HepG2 (cell line): ENCODE results near the gene CSN2. TPM values are rescaled to one million over a fixed set of nuclear protein-coding genes. Genes with fewer than 3 reads are reported as not detected.

Experiments used
- ATAC-seq: fragments of 200-7000 bp; cut with Tn5 transposase; 3 replicates; pipeline ENCODE4 v1.9.1; 2020; ENCODE audit warnings: mild to moderate bottlenecking, moderate library complexity
- BruUV-seq: library from RNA; stranded (reverse); fragments of 400-500 nt; replicated peaks from 2 replicates; lab custom pipeline; 2021; lab: Mats Ljungman, UMichigan
- CTCF ChIA-PET: fragments of 300-600 bp; formaldehyde crosslinking; extraction: SDS; loops from one replicate; lab custom pipeline; 2021; ENCODE audit warnings: low total read pairs, inconsistent platforms, low intra/inter-chr PET ratio; lab: Yijun Ruan, JAX
- POLR2A ChIA-PET: fragments of 350-600 bp; sonication (Branson Sonifier 250); formaldehyde crosslinking; loops from one replicate; lab custom pipeline; 2020; ENCODE audit warnings: antibody characterized with exemption, inconsistent platforms; lab: Yijun Ruan, JAX
- DNase-seq: peaks from one replicate; pipeline ENCODE4 v3.0.0-alpha.2; 2015; ENCODE audit warnings: low spot score
- FAIRE-seq: peaks from 3 replicates; lab custom pipeline; 2011; peaks lifted over from hg19 to GRCh38; lab: Jason Lieb, UNC
- H2AFZ ChIP-seq: one replicate; pipeline ENCODE4 v1.6.1; 2011; ENCODE audit warnings: low read length, inconsistent platforms
- H3K27ac ChIP-seq: fragments of 300-600 bp; 3 replicates; pipeline ENCODE4 v1.8.0; 2011; ENCODE audit warnings: mixed run types, mild to moderate bottlenecking, mixed read lengths, low read length, inconsistent platforms; ENCODE audit not compliant: insufficient read depth; ENCODE audit errors: extremely low read length
- H3K27me3 ChIP-seq, 2 experiments: fragments of 200-600 bp in 1 of 2; 2 replicates in 1 of 2; 3 replicates in 1 of 2; pipeline versions ENCODE4 v1.6.0 to v1.8.0; 2011; ENCODE audit warnings: low read length in 2 of 2, mild to moderate bottlenecking in 2 of 2, moderate library complexity in 2 of 2, inconsistent platforms in 1 of 2; ENCODE audit not compliant: insufficient read depth in 2 of 2, control insufficient read depth in 1 of 2
- H3K36me3 ChIP-seq, 2 experiments: fragments of 200-600 bp in 1 of 2; replicated peaks in 1 of 2; 2 replicates in 1 of 2; 3 replicates in 1 of 2; pipeline versions ENCODE4 v1.5.1 to v1.8.0; 2011; ENCODE audit warnings: low read length in 2 of 2, inconsistent platforms in 1 of 2; ENCODE audit not compliant: insufficient read depth in 2 of 2, control insufficient read depth in 1 of 2
- H3K4me1 ChIP-seq: 2 replicates; pipeline ENCODE4 v1.5.1; 2012; ENCODE audit warnings: low read length, inconsistent platforms; ENCODE audit not compliant: insufficient read depth
- H3K4me2 ChIP-seq: 2 replicates; pipeline ENCODE4 v1.6.0; 2011; ENCODE audit warnings: low read depth, low read length, inconsistent platforms
- H3K4me3 ChIP-seq, 3 experiments: fragments of 200-600 bp in 1 of 3; sonication (generic), shearing (Covaris generic) in 1 of 3; replicated peaks in 1 of 3; 2 replicates each; pipeline ENCODE4 v1.5.1; 2011 to 2016; ENCODE audit warnings: low read length in 3 of 3, inconsistent platforms in 2 of 3, low read depth in 2 of 3, mild to moderate bottlenecking in 2 of 3, control low read depth in 1 of 3, mixed read lengths in 1 of 3; ENCODE audit not compliant: insufficient read depth in 1 of 3
- H3K79me2 ChIP-seq: one replicate; pipeline ENCODE4 v1.6.1; 2011; ENCODE audit warnings: low read length, inconsistent platforms; ENCODE audit not compliant: insufficient read depth
- H3K9ac ChIP-seq: 2 replicates; pipeline ENCODE4 v1.6.0; 2011; ENCODE audit warnings: mild to moderate bottlenecking, low read depth, low read length, inconsistent platforms; ENCODE audit not compliant: insufficient read depth
- H3K9me3 ChIP-seq: 2 replicates; pipeline ENCODE4 v1.5.1; 2012; ENCODE audit warnings: mild to moderate bottlenecking, low read length
- H4K20me1 ChIP-seq: 2 replicates; pipeline ENCODE4 v1.6.0; 2011; ENCODE audit warnings: inconsistent platforms, mild to moderate bottlenecking, low read length, moderate library complexity; ENCODE audit not compliant: insufficient read depth
- ARID5B ChIP-seq: IDR thresholded peaks from 2 replicates; pipeline ENCODE4 v1.4.0; 2020; ENCODE audit warnings: mild to moderate bottlenecking, missing genetic modification reagents
- FOXJ3 ChIP-seq: sonication (generic); formaldehyde crosslinking; IDR thresholded peaks from 2 replicates; pipeline ENCODE4 v1.4.0; 2020; ENCODE audit warnings: missing genetic modification reagents, mild to moderate bottlenecking, borderline replicate concordance
- GATAD2A ChIP-seq: IDR thresholded peaks from 2 replicates; pipeline ENCODE4 v1.6.1; 2016
- HNRNPLL ChIP-seq: fragments of 200-400 bp; formaldehyde crosslinking; IDR thresholded peaks from 2 replicates; pipeline ENCODE4 v1.6.1; 2017; ENCODE audit warnings: mild to moderate bottlenecking, low read depth, low read length; ENCODE audit not compliant: poor library complexity, severe bottlenecking
- HOXA5 ChIP-seq: sonication (generic); formaldehyde crosslinking; IDR thresholded peaks from 2 replicates; pipeline ENCODE4 v1.4.0; 2020; ENCODE audit warnings: missing genetic modification reagents
- RARA ChIP-seq: IDR thresholded peaks from 2 replicates; pipeline ENCODE4 v1.6.1; 2016; ENCODE audit warnings: missing genetic modification reagents, missing compliant biosample characterization
- SALL1 ChIP-seq: sonication (generic); formaldehyde crosslinking; IDR thresholded peaks from 2 replicates; pipeline ENCODE4 v1.8.0; 2022; ENCODE audit warnings: mild to moderate bottlenecking, missing genetic modification reagents
- SMARCC2 ChIP-seq: fragments of 450-650 bp; IDR thresholded peaks from 2 replicates; pipeline ENCODE4 v1.6.1; 2017; ENCODE audit warnings: antibody characterized with exemption, mild to moderate bottlenecking
- SRY ChIP-seq: sonication (generic); formaldehyde crosslinking; IDR thresholded peaks from 2 replicates; pipeline ENCODE4 v1.8.0; 2022; ENCODE audit warnings: mild to moderate bottlenecking, missing genetic modification reagents
- TRIM24 ChIP-seq: sonication (generic); formaldehyde crosslinking; IDR thresholded peaks from 2 replicates; pipeline ENCODE4 v1.8.0; 2022; ENCODE audit warnings: mild to moderate bottlenecking, missing genetic modification reagents
- ZFY ChIP-seq: sonication (generic); formaldehyde crosslinking; IDR thresholded peaks from 2 replicates; pipeline ENCODE4 v1.4.0; 2020; ENCODE audit warnings: missing genetic modification reagents
- ZKSCAN8 ChIP-seq: IDR thresholded peaks from 2 replicates; pipeline ENCODE4 v1.6.1; 2016; ENCODE audit warnings: borderline replicate concordance, missing genetic modification reagents, missing compliant biosample characterization
- ZMYM2 ChIP-seq: sonication (generic); formaldehyde crosslinking; IDR thresholded peaks from 2 replicates; pipeline ENCODE4 v1.8.0; 2022; ENCODE audit warnings: mild to moderate bottlenecking, missing genetic modification reagents
- ZMYM3 ChIP-seq: sonication (generic); formaldehyde crosslinking; IDR thresholded peaks from 2 replicates; pipeline ENCODE4 v1.5.1; 2020; ENCODE audit warnings: mild to moderate bottlenecking, missing genetic modification reagents
- ZNF121 ChIP-seq: sonication (generic); formaldehyde crosslinking; IDR thresholded peaks from 2 replicates; pipeline ENCODE4 v1.5.0; 2020; ENCODE audit warnings: mild to moderate bottlenecking, missing genetic modification reagents
- ZNF605 ChIP-seq: sonication (generic); formaldehyde crosslinking; IDR thresholded peaks from 2 replicates; pipeline ENCODE4 v1.8.0; 2022; ENCODE audit warnings: mild to moderate bottlenecking, missing genetic modification reagents
- WGBS: methylation state at CpG from one replicate; pipeline ENCODE4 v1.1.6; 2017; ENCODE audit warnings: low lambda C conversion rate; 5-methylcytosine and 5-hydroxymethylcytosine counted together
- in situ Hi-C: cut with HindIII; loops from 2 replicates; pipeline ENCODE4 v1.10.0; 2017; ENCODE audit warnings: low pct_unique_long_range_greater_than_20kb; ENCODE audit not compliant: extremely low pct_ligation_motif_present
- intact Hi-C: fragments of 100-400 bp; cut with micrococcal nuclease; formaldehyde crosslinking; loops from one replicate; pipeline ENCODE4 v1.10.0; 2022; ENCODE audit not compliant: unreplicated experiment
- polyA plus RNA-seq, 8 experiments: library from polyadenylated mRNA; depleted of rRNA in 3 of 8; stranded (reverse) in 7 of 8; unstranded in 1 of 8; fragments of >200 nt; fragmentation: Illumina TruSeq in 4 of 8; extraction: Trizol in 4 of 8; gene quantifications; 2 replicates each; pipeline versions ENCODE4 v1.2.1 to v1.2.3, GENCODE V29; 2011 to 2016; ENCODE audit warnings: low read depth in 4 of 8, missing spikeins in 1 of 8, mixed read lengths in 1 of 8; ENCODE audit not compliant: insufficient read depth in 1 of 8
- total RNA-seq, 5 experiments: library from RNA; depleted of rRNA; stranded (reverse); fragments of >200 nt; fragmentation: Illumina TruSeq; extraction: Trizol; gene quantifications; 2 replicates each; pipeline ENCODE4 v1.2.3, GENCODE V29; 2016; ENCODE audit warnings: low read depth in 1 of 5
- TF ChIP-seq, protein P1 (sequence below): sonication (generic); formaldehyde crosslinking; IDR thresholded peaks from 2 replicates; pipeline ENCODE4 v1.4.0; 2020; ENCODE audit warnings: missing genetic modification reagents

Gene CSN2
- total and polyA plus RNA-seq, 2 of the 13 experiments (the other 11 are each of a cell fraction or from before 2014, with no cell fraction given): 0.15 TPM; not detected in 1

DNA sequence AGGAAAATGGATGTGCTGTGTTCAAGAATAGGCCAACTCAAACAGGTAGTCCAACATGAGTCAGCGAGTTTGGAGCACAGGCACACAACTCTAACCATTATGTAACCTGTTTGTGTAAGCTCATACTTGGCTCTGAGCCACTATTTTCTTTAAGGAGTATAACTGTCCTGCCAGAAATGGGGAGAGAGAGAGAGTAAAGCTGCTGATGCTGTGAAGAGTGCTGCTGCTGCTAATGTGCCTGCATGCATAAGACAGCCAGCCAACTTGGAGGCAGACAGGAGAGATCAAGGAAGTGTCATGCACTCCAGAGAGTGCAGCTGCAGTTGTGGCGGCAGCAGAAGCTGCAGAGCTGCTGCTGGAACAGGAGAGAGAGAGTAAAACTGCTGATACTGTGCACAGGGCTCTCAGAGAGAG, 18.5 kb upstream of the CSN2 start:
- BruUV-seq: no TSS peak
- no peaks in the 10 kb centered on the region for H3K27me3 ChIP-seq
- H3K27ac ChIP-seq: no peak overlapping the region
- peak; percentile 79 for DNase-seq
- 29% methylated on average over 2 of the region's 2 CpGs for WGBS
- peak; percentile 23 for FAIRE-seq
- H3K9me3 ChIP-seq: no peaks in the 10 kb centered on the region
- peak overlapping the region; percentile 45 for H3K4me2 ChIP-seq
- intact Hi-C loops (loop anchor here (10.0 kb wide), 1 partner anchor 1461 kb away; no protein-coding TSS in a partner anchor), in situ Hi-C loops (no loop called here)
- H3K36me3 ChIP-seq: no peaks in the 10 kb centered on the region
- H3K4me3 ChIP-seq: no peak overlapping the region
- CTCF ChIA-PET: no interaction called here
- H3K79me2 ChIP-seq: no peaks in the 10 kb centered on the region
- no peaks in the 10 kb centered on the region for H4K20me1 ChIP-seq
- peak; percentile 93 for ATAC-seq
- no peak overlapping the region for H2AFZ ChIP-seq
- no peak overlapping the region for H3K9ac ChIP-seq
- POLR2A ChIA-PET: no interaction called here
- H3K4me1 ChIP-seq: peaks cover 17% of the 10 kb centered on the region
- no peak for TF ChIP-seq HNRNPLL
- peak; percentile 72 for TF ChIP-seq SALL1 (CRISPR knock-in tag)
- TF ChIP-seq RARA (CRISPR knock-in tag): 0 out of 2 replicates have a peak, but pooled peaks have one; percentile 48
- TF ChIP-seq HOXA5 (CRISPR knock-in tag): peak; percentile 42; the same call in 1 of the 2 replicates
- peak; percentile 60; the same call in 1 of the 2 replicates for TF ChIP-seq ZMYM3 (CRISPR knock-in tag)
- peak; percentile 39; the same call in 1 of the 2 replicates for TF ChIP-seq ZNF121 (CRISPR knock-in tag)
- TF ChIP-seq, protein P1, sequence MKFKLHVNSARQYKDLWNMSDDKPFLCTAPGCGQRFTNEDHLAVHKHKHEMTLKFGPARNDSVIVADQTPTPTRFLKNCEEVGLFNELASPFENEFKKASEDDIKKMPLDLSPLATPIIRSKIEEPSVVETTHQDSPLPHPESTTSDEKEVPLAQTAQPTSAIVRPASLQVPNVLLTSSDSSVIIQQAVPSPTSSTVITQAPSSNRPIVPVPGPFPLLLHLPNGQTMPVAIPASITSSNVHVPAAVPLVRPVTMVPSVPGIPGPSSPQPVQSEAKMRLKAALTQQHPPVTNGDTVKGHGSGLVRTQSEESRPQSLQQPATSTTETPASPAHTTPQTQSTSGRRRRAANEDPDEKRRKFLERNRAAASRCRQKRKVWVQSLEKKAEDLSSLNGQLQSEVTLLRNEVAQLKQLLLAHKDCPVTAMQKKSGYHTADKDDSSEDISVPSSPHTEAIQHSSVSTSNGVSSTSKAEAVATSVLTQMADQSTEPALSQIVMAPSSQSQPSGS (CRISPR knock-in tag): peak; percentile 74
- TF ChIP-seq TRIM24: peak; percentile 69
- no peak for TF ChIP-seq SRY (CRISPR knock-in tag)
- TF ChIP-seq ZNF605 (CRISPR knock-in tag): 0 out of 2 replicates have a peak, but pooled peaks have one; percentile 19
- 0 out of 2 replicates have a peak, but pooled peaks have one; percentile 49 for TF ChIP-seq ZKSCAN8
- TF ChIP-seq ZFY (CRISPR knock-in tag): 0 out of 2 replicates have a peak, but pooled peaks have one; percentile 30
- TF ChIP-seq FOXJ3: peak; percentile 61; the same call in 1 of the 2 replicates
- no peak for TF ChIP-seq SMARCC2
- TF ChIP-seq ZMYM2 (CRISPR knock-in tag): 0 out of 2 replicates have a peak, but pooled peaks have one; percentile 54
- peak; percentile 81 for TF ChIP-seq GATAD2A (CRISPR knock-in tag)
- TF ChIP-seq ARID5B (CRISPR knock-in tag): peak; percentile 88
